ENCODE measurements around the gene BCL2L1.

Gene BCL2L1

GRCh38 chr20:31691646-31692275 lies 30.9 kb downstream of the BCL2L1 start:
- DNase-seq: no peak

GRCh38 chr20:31690124-31690666 lies 32.5 kb downstream of the BCL2L1 start:
- no peak for DNase-seq

- no peak for DNase-seq
Observed at GRCh38 chr20:31689141-31689540, 33.5 kb downstream of the BCL2L1 start.

- no peak for DNase-seq
Observed at GRCh38 chr20:31687777-31688176, 34.9 kb downstream of the BCL2L1 start.

- no peak for DNase-seq
Observed at GRCh38 chr20:31685853-31686643, 36.6 kb downstream of the BCL2L1 start.

GRCh38 chr20:31684153-31685015 lies 38.3 kb downstream of the BCL2L1 start:
- no peak for DNase-seq

- DNase-seq: no peak
Observed at GRCh38 chr20:31682927-31683326, 39.7 kb downstream of the BCL2L1 start.

GRCh38 chr20:31682352-31682751 lies 40.3 kb downstream of the BCL2L1 start:
- DNase-seq: no peak

- DNase-seq: no peak
Observed at GRCh38 chr20:31681769-31682168, 40.9 kb downstream of the BCL2L1 start.

GRCh38 chr20:31681128-31681727 lies 41.4 kb downstream of the BCL2L1 start:
- no peak for DNase-seq

GRCh38 chr20:31680286-31681127 lies 42.2 kb downstream of the BCL2L1 start:
- DNase-seq: no peak

- no peak for DNase-seq
Observed at GRCh38 chr20:31679357-31680285, 43.0 kb downstream of the BCL2L1 start.

GRCh38 chr20:31678389-31679356 lies 44.0 kb downstream of the BCL2L1 start:
- no peak for DNase-seq

- DNase-seq: no peak
Observed at GRCh38 chr20:31677553-31678260, 45.0 kb downstream of the BCL2L1 start.

- no peak for DNase-seq
Observed at GRCh38 chr20:31676609-31676989, 46.1 kb downstream of the BCL2L1 start.

- DNase-seq: no peak
Observed at GRCh38 chr20:31675828-31676608, 46.6 kb downstream of the BCL2L1 start.

- no peak for DNase-seq
Observed at GRCh38 chr20:31674895-31675827, 47.5 kb downstream of the BCL2L1 start.
